HCT116 (cell line): ENCODE results near the gene ADGRG7. TPM values are rescaled to one million over a fixed set of nuclear protein-coding genes. Genes with fewer than 3 reads are reported as not detected.

Experiments
- ATAC-seq: fragments of 200-7000 bp; cut with Tn5 transposase; 2 replicates; pipeline ENCODE4 v1.9.1; 2020; ENCODE audit warnings: mild to moderate bottlenecking, moderate library complexity
- BruUV-seq: library from RNA; stranded (reverse); fragments of 400-500 nt; replicated peaks from 2 replicates; lab custom pipeline; 2021; lab: Mats Ljungman, UMichigan
- CTCF ChIA-PET: fragments of 300-600 bp; sonication (Branson Sonifier 250); formaldehyde crosslinking; loops from one replicate; lab custom pipeline; 2021; ENCODE audit warnings: antibody characterized with exemption; lab: Charles Lee
- POLR2A ChIA-PET: fragments of 300-600, 350-600 bp; sonication (Branson Sonifier 250); formaldehyde crosslinking; loops from one replicate; lab custom pipeline; 2021; ENCODE audit warnings: antibody characterized with exemption; lab: Charles Lee
- RAD21 ChIA-PET, 2 experiments: fragments of 300-600 bp; sonication (Branson Sonifier 250); formaldehyde crosslinking; loops; one replicate each; lab custom pipeline; 2023; ENCODE audit warnings: low total read pairs in 2 of 2; ENCODE audit not compliant: uncharacterized antibody in 2 of 2, unreplicated experiment in 2 of 2, low non-redundant PET in 1 of 2; lab: Charles Lee
- DNase-seq: peaks from one replicate; pipeline ENCODE4 v3.0.0-alpha.2; 2010; ENCODE audit warnings: low read depth, low spot score
- H2AFZ ChIP-seq: fragments of 200-600 bp; shearing (Covaris generic), sonication (generic); 2 replicates; pipeline ENCODE4 v1.6.1; 2017; ENCODE audit warnings: low read depth, mixed run types, mixed read lengths, antibody characterized with exemption, low read length; ENCODE audit not compliant: poor library complexity, severe bottlenecking
- H3K27ac ChIP-seq: 2 replicates; pipeline ENCODE4 v1.5.1; 2012; ENCODE audit warnings: low read depth, low read length
- H3K27me3 ChIP-seq: fragments of 200-600 bp; sonication (generic); 2 replicates; pipeline ENCODE4 v1.6.1; 2016; ENCODE audit warnings: mixed run types, low read length, mixed read lengths; ENCODE audit not compliant: insufficient read depth
- H3K36me3 ChIP-seq, 2 experiments: fragments of 200-500 bp in 1 of 2; fragments of 200-600 bp in 1 of 2; sonication (Bioruptor generic) in 1 of 2; sonication (generic) in 1 of 2; 2 replicates each; pipeline versions ENCODE4 v1.5.1 to v1.6.1; 2014 to 2016; ENCODE audit warnings: low read length in 2 of 2, inconsistent platforms in 1 of 2, mixed read lengths in 1 of 2, mixed run types in 1 of 2; ENCODE audit not compliant: insufficient read depth in 2 of 2, control insufficient read depth in 1 of 2
- H3K4me1 ChIP-seq, 2 experiments: fragments of 200-600 bp in 1 of 2; sonication (generic) in 1 of 2; 2 replicates each; pipeline versions ENCODE4 v1.5.1 to v1.6.1; 2012 to 2017; ENCODE audit warnings: low read length in 2 of 2, inconsistent platforms in 1 of 2, mild to moderate bottlenecking in 1 of 2, mixed read lengths in 1 of 2, mixed run types in 1 of 2, moderate library complexity in 1 of 2; ENCODE audit not compliant: insufficient read depth in 2 of 2, control insufficient read depth in 1 of 2
- H3K4me2 ChIP-seq: fragments of 200-600 bp; sonication (generic); 2 replicates; pipeline ENCODE4 v1.6.1; 2017; ENCODE audit warnings: mixed run types, low read length, mixed read lengths
- H3K4me3 ChIP-seq, 2 experiments: fragments of 200-600 bp in 1 of 2; sonication (generic) in 1 of 2; replicated peaks in 1 of 2; 2 replicates each; pipeline ENCODE4 v1.5.1; 2011 to 2016; ENCODE audit warnings: low read length in 2 of 2, control low read depth in 1 of 2, low read depth in 1 of 2, mild to moderate bottlenecking in 1 of 2, mixed read lengths in 1 of 2, mixed run types in 1 of 2
- H3K79me2 ChIP-seq: fragments of 200-600 bp; sonication (generic); 2 replicates; pipeline ENCODE4 v1.6.1; 2017; ENCODE audit warnings: mild to moderate bottlenecking, mixed run types, low read length, moderate library complexity, mixed read lengths; ENCODE audit not compliant: insufficient read depth
- H3K9ac ChIP-seq: fragments of 200-600 bp; sonication (generic); 2 replicates; pipeline ENCODE4 v1.6.1; 2016; ENCODE audit warnings: low read length, mixed read lengths
- H3K9me2 ChIP-seq: fragments of 200-600 bp; sonication (generic), shearing (Covaris generic); 2 replicates; pipeline ENCODE4 v1.6.1; 2017; ENCODE audit warnings: mixed run types, mild to moderate bottlenecking, moderate library complexity; ENCODE audit not compliant: insufficient read depth
- H3K9me3 ChIP-seq, 2 experiments: fragments of 200-500 bp in 1 of 2; fragments of 200-600 bp in 1 of 2; sonication (Bioruptor generic) in 1 of 2; sonication (generic) in 1 of 2; 2 replicates each; pipeline ENCODE4 v1.6.1; 2014 to 2017; ENCODE audit warnings: low read length in 2 of 2, mixed read lengths in 2 of 2, inconsistent platforms in 1 of 2, low read depth in 1 of 2, mild to moderate bottlenecking in 1 of 2, mixed run types in 1 of 2, moderate library complexity in 1 of 2; ENCODE audit not compliant: control insufficient read depth in 1 of 2, insufficient read depth in 1 of 2
- H4K20me1 ChIP-seq: fragments of 200-600 bp; sonication (generic), shearing (Covaris generic); 2 replicates; pipeline ENCODE4 v1.6.1; 2017; ENCODE audit warnings: mixed run types, mild to moderate bottlenecking, moderate library complexity; ENCODE audit not compliant: insufficient read depth
- ATF3 ChIP-seq: IDR thresholded peaks from 2 replicates; pipeline ENCODE4 v1.6.1; 2012
- FOSL1 ChIP-seq: IDR thresholded peaks from 2 replicates; pipeline ENCODE4 v1.6.1; 2012; ENCODE audit warnings: low read depth
- JUND ChIP-seq: IDR thresholded peaks from 2 replicates; pipeline ENCODE4 v1.6.1; 2012
- POLR2A ChIP-seq: IDR thresholded peaks from 2 replicates; pipeline ENCODE4 v1.7.0; 2011; ENCODE audit warnings: borderline replicate concordance; ENCODE audit not compliant: insufficient read depth, insufficient read length; ENCODE audit errors: extremely low read depth
- RAD21 ChIP-seq: IDR thresholded peaks from 2 replicates; pipeline ENCODE4 v1.6.1; 2012; ENCODE audit warnings: low read depth, mild to moderate bottlenecking
- SIN3A ChIP-seq: IDR thresholded peaks from 2 replicates; pipeline ENCODE4 v1.6.1; 2012; ENCODE audit warnings: low read depth
- ZBTB33 ChIP-seq: IDR thresholded peaks from 2 replicates; pipeline ENCODE4 v1.6.1; 2011; ENCODE audit warnings: mild to moderate bottlenecking, low read length, moderate library complexity; ENCODE audit not compliant: insufficient replicate concordance; ENCODE audit errors: extremely low read depth
- intact Hi-C: fragments of 100-400 bp; cut with micrococcal nuclease; formaldehyde crosslinking; loops from 2 replicates; pipeline ENCODE4 v1.10.0; 2022
- total RNA-seq: library from RNA; stranded (reverse); gene quantifications from one replicate; pipeline ENCODE4 v1.2.1, GENCODE V29; 2021; ENCODE audit not compliant: unreplicated experiment

ADGRG7 gene
- total RNA-seq, 1 experiment from 2014 or later = not detected

- RAD21 ChIA-PET = interaction anchor here (0.5 to 1.1 kb wide), 8 partner anchors 13 to 594 kb away, joined by 3 to 6 read pairs (median 4); no protein-coding TSS in a partner anchor
- Histone ChIP-seq H3K27ac (no peak overlapping the region), H3K4me1 (peaks cover 3 to 19% of the 10 kb centered on the region in 2 experiments; a peak in 3 of 4 replicates), H3K9ac (no peak overlapping the region), H4K20me1 (no peaks in the 10 kb centered on the region), H3K4me3 (no peak overlapping the region), H3K4me2 (peak overlapping the region; percentile 37), H3K9me2 (no peaks in the 10 kb centered on the region), H3K36me3 (no peaks in the 10 kb centered on the region), H3K9me3 (no peaks in the 10 kb centered on the region), H3K27me3 (no peaks in the 10 kb centered on the region), H2AFZ (peak overlapping the region; percentile 70), H3K79me2 (no peaks in the 10 kb centered on the region)
- intact Hi-C loops = loop anchor here (10.0 kb wide), 2 partner anchors 592 to 772 kb away; no protein-coding TSS in a partner anchor
- CTCF ChIA-PET = interaction anchor here (1.1 to 2.8 kb wide), 10 partner anchors 9 to 593 kb away, joined by 3 to 36 read pairs (median 4); no protein-coding TSS in a partner anchor
- POLR2A ChIA-PET = interaction anchor here (1.5 kb wide), 1 partner anchor 107 kb away, joined by 5 read pairs; no protein-coding TSS in a partner anchor
- DNase-seq = peak; percentile 12
- ATAC-seq = peak; percentile 55
- BruUV-seq = no TSS peak
- TF ChIP-seq RAD21 (no peak), ATF3 (no peak), ZBTB33 (no peak), SIN3A (no peak), JUND (peak; percentile 39; the same call in 1 of the 2 replicates), FOSL1 (peak; percentile 41; the same call in 1 of the 2 replicates), POLR2A (no peak)
These were observed 6.6 kb upstream of the ADGRG7 start for GRCh38 chr3:100602506-100603444.
